ENCODE results near the gene ANKH. TPM values are rescaled to one million over a fixed set of nuclear protein-coding genes. Genes with fewer than 3 reads are reported as not detected.
A peak's percentile ranks its signal among the peaks of the same experiment; 100 is the strongest.
"Not testable (repeated sequence)": the region's sequence is repeated elsewhere in the genome, so short reads cannot be mapped to it uniquely, and the experiment has no call there.

Gene ANKH
- 10 to 100 TPM in 3 of 4 donors, 1 to 10 TPM in 1; 9.6 to 21.8 (median 12.9) TPM for polyA plus RNA-seq (ENCODE audit: insufficient read length in 4 of 4)

- DNase-seq (ENCODE audit: low read depth in 4 of 4, low spot score in 2 of 4): peak in 1 of 4 donors; percentile 65
These were observed at the start of gene ANKH for GRCh38 chr5:14871214-14872069. ANKH (minus strand) TSS chr5:14871778; CDS start chr5:14871447, 331 bp downstream.

GRCh38 chr5:14920121-14920520, 48.5 kb upstream of the ANKH start:
- no peak for DNase-seq (ENCODE audit: low read depth in 4 of 4, low spot score in 2 of 4)

- not testable (repeated sequence) for DNase-seq (ENCODE audit: low read depth in 4 of 4, low spot score in 2 of 4)
These were observed 47.5 kb upstream of the ANKH start for GRCh38 chr5:14919106-14919505.

- peak in 1 of 4 donors; percentile 24 for DNase-seq (ENCODE audit: low read depth in 4 of 4, low spot score in 2 of 4)
These were observed 46.1 kb upstream of the ANKH start for GRCh38 chr5:14917719-14918118.

GRCh38 chr5:14915291-14915952, 43.8 kb upstream of the ANKH start:
- DNase-seq (ENCODE audit: low read depth in 4 of 4, low spot score in 2 of 4): no peak

GRCh38 chr5:14914623-14915260, 43.2 kb upstream of the ANKH start:
- DNase-seq (ENCODE audit: low read depth in 4 of 4, low spot score in 2 of 4): no peak

GRCh38 chr5:14914193-14914592, 42.6 kb upstream of the ANKH start:
- no peak for DNase-seq (ENCODE audit: low read depth in 4 of 4, low spot score in 2 of 4)

- DNase-seq (ENCODE audit: low read depth in 4 of 4, low spot score in 2 of 4): no peak
These were observed 41.5 kb upstream of the ANKH start for GRCh38 chr5:14913096-14913495.

- no peak for DNase-seq (ENCODE audit: low read depth in 4 of 4, low spot score in 2 of 4)
These were observed 40.6 kb upstream of the ANKH start for GRCh38 chr5:14912206-14912605.

- no peak for DNase-seq (ENCODE audit: low read depth in 4 of 4, low spot score in 2 of 4)
These were observed 37.8 kb upstream of the ANKH start for GRCh38 chr5:14909369-14909768.

- no peak for DNase-seq (ENCODE audit: low read depth in 4 of 4, low spot score in 2 of 4)
These were observed 36.6 kb upstream of the ANKH start for GRCh38 chr5:14908172-14908571.

GRCh38 chr5:14906628-14907027, 35.0 kb upstream of the ANKH start:
- DNase-seq (ENCODE audit: low read depth in 4 of 4, low spot score in 2 of 4): no peak

GRCh38 chr5:14902826-14903560, 31.4 kb upstream of the ANKH start:
- DNase-seq (ENCODE audit: low read depth in 4 of 4, low spot score in 2 of 4): no peak

- no peak for DNase-seq (ENCODE audit: low read depth in 4 of 4, low spot score in 2 of 4)
These were observed 30.0 kb upstream of the ANKH start for GRCh38 chr5:14901462-14902051.

- no peak for DNase-seq (ENCODE audit: low read depth in 4 of 4, low spot score in 2 of 4)
These were observed 29.3 kb upstream of the ANKH start for GRCh38 chr5:14900693-14901461.

- DNase-seq (ENCODE audit: low read depth in 4 of 4, low spot score in 2 of 4): no peak
These were observed 24.6 kb upstream of the ANKH start for GRCh38 chr5:14896131-14896530.

GRCh38 chr5:14895301-14895700, 23.7 kb upstream of the ANKH start:
- DNase-seq (ENCODE audit: low read depth in 4 of 4, low spot score in 2 of 4): no peak

GRCh38 chr5:14894748-14895147, 23.2 kb upstream of the ANKH start:
- no peak for DNase-seq (ENCODE audit: low read depth in 4 of 4, low spot score in 2 of 4)

GRCh38 chr5:14893381-14893780, 21.8 kb upstream of the ANKH start:
- no peak for DNase-seq (ENCODE audit: low read depth in 4 of 4, low spot score in 2 of 4)

- no peak for DNase-seq (ENCODE audit: low read depth in 4 of 4, low spot score in 2 of 4)
These were observed 19.3 kb upstream of the ANKH start for GRCh38 chr5:14890846-14891245.

All from left renal cortex interstitium (tissue), 4 donors.